IMR-90 (cell line): ENCODE data around the gene PIK3C2A.

Source experiments
- BHLHE40 ChIP-seq: fragments of 150-350 bp; IDR thresholded peaks from 2 replicates; pipeline ENCODE4 v1.6.1; 2016; ENCODE audit warnings: mild to moderate bottlenecking, low read depth, low read length
- CEBPB ChIP-seq: IDR thresholded peaks from 2 replicates; pipeline ENCODE4 v1.6.1; 2012; ENCODE audit warnings: low read depth, low read length, improper control_type of control experiment
- CHD1 ChIP-seq: IDR thresholded peaks from 2 replicates; pipeline ENCODE4 v1.6.1; 2012; ENCODE audit warnings: low read depth, low read length, improper control_type of control experiment
- CTCF ChIP-seq: conservative IDR thresholded peaks from 2 replicates; pipeline ENCODE4 v1.5.1; 2012; ENCODE audit warnings: mild to moderate bottlenecking, low read depth, low read length, improper control_type of control experiment
- MAFK ChIP-seq: IDR thresholded peaks from 2 replicates; pipeline ENCODE4 v1.6.1; 2012; ENCODE audit warnings: low read depth, low read length, improper control_type of control experiment
- MAZ ChIP-seq: IDR thresholded peaks from 2 replicates; pipeline ENCODE4 v1.6.1; 2012; ENCODE audit warnings: low read depth, mild to moderate bottlenecking, low read length, improper control_type of control experiment, moderate library complexity, borderline replicate concordance
- POLR2A ChIP-seq: IDR thresholded peaks from 2 replicates; pipeline ENCODE4 v1.6.1; 2012; ENCODE audit warnings: mild to moderate bottlenecking, low read depth, low read length
- RAD21 ChIP-seq: IDR thresholded peaks from 2 replicates; pipeline ENCODE4 v1.6.1; 2012; ENCODE audit warnings: low read length, improper control_type of control experiment
- RCOR1 ChIP-seq: IDR thresholded peaks from 2 replicates; pipeline ENCODE4 v1.6.1; 2012; ENCODE audit warnings: mild to moderate bottlenecking, low read length, improper control_type of control experiment; ENCODE audit not compliant: insufficient replicate concordance
- RFX5 ChIP-seq: IDR thresholded peaks from 2 replicates; pipeline ENCODE4 v1.8.0; 2012; ENCODE audit warnings: low read depth, mild to moderate bottlenecking, low read length, moderate library complexity
- SMC3 ChIP-seq: fragments of 150-350 bp; IDR thresholded peaks from 2 replicates; pipeline ENCODE4 v1.6.1; 2016; ENCODE audit warnings: low read depth, mild to moderate bottlenecking, antibody characterized with exemption, low read length, moderate library complexity
- USF2 ChIP-seq: fragments of 150-350 bp; IDR thresholded peaks from 2 replicates; pipeline ENCODE4 v1.6.1; 2017; ENCODE audit warnings: mild to moderate bottlenecking, antibody characterized with exemption, low read length, low read depth
- TF ChIP-seq, protein P1 (sequence below): fragments of 150-350 bp; IDR thresholded peaks from 2 replicates; pipeline ENCODE4 v1.6.1; 2016; ENCODE audit warnings: low read depth, mild to moderate bottlenecking, low read length, moderate library complexity, borderline replicate concordance

GRCh38 chr11:17207317-17208256, at the start of gene PIK3C2A:
- TF ChIP-seq, protein P1, sequence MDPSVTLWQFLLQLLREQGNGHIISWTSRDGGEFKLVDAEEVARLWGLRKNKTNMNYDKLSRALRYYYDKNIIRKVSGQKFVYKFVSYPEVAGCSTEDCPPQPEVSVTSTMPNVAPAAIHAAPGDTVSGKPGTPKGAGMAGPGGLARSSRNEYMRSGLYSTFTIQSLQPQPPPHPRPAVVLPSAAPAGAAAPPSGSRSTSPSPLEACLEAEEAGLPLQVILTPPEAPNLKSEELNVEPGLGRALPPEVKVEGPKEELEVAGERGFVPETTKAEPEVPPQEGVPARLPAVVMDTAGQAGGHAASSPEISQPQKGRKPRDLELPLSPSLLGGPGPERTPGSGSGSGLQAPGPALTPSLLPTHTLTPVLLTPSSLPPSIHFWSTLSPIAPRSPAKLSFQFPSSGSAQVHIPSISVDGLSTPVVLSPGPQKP, result no peak
- TF ChIP-seq RCOR1, result no peak
- TF ChIP-seq POLR2A, result peak; percentile 92
- TF ChIP-seq CTCF, result no peak
- no peak for TF ChIP-seq RFX5
- TF ChIP-seq MAFK, result no peak
- no peak for TF ChIP-seq CHD1
- no peak for TF ChIP-seq CEBPB
- no peak for TF ChIP-seq SMC3
- no peak for TF ChIP-seq USF2
- no peak for TF ChIP-seq RAD21
- TF ChIP-seq BHLHE40, result peak; percentile 46; the same call in 1 of the 2 replicates
- peak; percentile 65; the same call in 1 of the 2 replicates for TF ChIP-seq MAZ
